B cell (primary cell): ENCODE data around the gene POLD1. TPM values are rescaled to one million over a fixed set of nuclear protein-coding genes. Genes with fewer than 3 reads are reported as not detected.
A peak's percentile ranks its signal among the peaks of the same experiment; 100 is the strongest.

Source experiments
- ATAC-seq: fragments of 200-7000 bp; cut with Tn5 transposase; one replicate; pipeline ENCODE4 v1.10.0; 2021; ENCODE audit warnings: low read depth, mild to moderate bottlenecking, moderate number of reproducible peaks, moderate library complexity
- CTCF ChIA-PET: fragments of 350-600 bp; sonication (Branson Sonifier 250); formaldehyde crosslinking; loops from one replicate; lab custom pipeline; 2021; ENCODE audit warnings: antibody characterized with exemption, inconsistent platforms; lab: Charles Lee
- POLR2A ChIA-PET: fragments of 350-600 bp; sonication (Branson Sonifier 250); formaldehyde crosslinking; loops from one replicate; lab custom pipeline; 2021; ENCODE audit warnings: antibody characterized with exemption; lab: Charles Lee
- DNase-seq: peaks from one replicate; pipeline ENCODE4 v3.0.0; 2013
- H2AFZ ChIP-seq: 2 replicates; pipeline ENCODE4 v1.6.1; 2012; ENCODE audit warnings: mild to moderate bottlenecking, low read depth, low read length; ENCODE audit not compliant: insufficient read depth, poor library complexity, severe bottlenecking
- H3K27ac ChIP-seq, 2 donors: 1 replicate in 1 of 2; 2 replicates in 1 of 2; pipeline ENCODE4 v1.5.1; 2012 to 2013; ENCODE audit warnings: low read length in 2 of 2, mild to moderate bottlenecking in 2 of 2, moderate library complexity in 1 of 2
- H3K27me3 ChIP-seq, 4 experiments: fragments of 200-600 bp in 1 of 4; sonication (generic) in 1 of 4; replicated peaks in 1 of 4; 1 replicate in 2 of 4; 2 replicates in 2 of 4; pipeline versions ENCODE4 v1.6.1 to v1.7.0; 2013 to 2016; ENCODE audit warnings: low read length in 3 of 4, mild to moderate bottlenecking in 2 of 4, mixed read lengths in 1 of 4, moderate library complexity in 1 of 4; ENCODE audit not compliant: insufficient read depth in 4 of 4, control insufficient read depth in 3 of 4; ENCODE audit errors: control extremely low read depth in 1 of 4
- H3K36me3 ChIP-seq, 2 experiments: replicated peaks in 1 of 2; 1 replicate in 1 of 2; 2 replicates in 1 of 2; pipeline versions ENCODE4 v1.6.1 to v1.7.1; 2013; ENCODE audit warnings: low read length in 1 of 2; ENCODE audit not compliant: insufficient read depth in 2 of 2, control insufficient read depth in 1 of 2; ENCODE audit errors: control extremely low read depth in 1 of 2, extremely low read depth in 1 of 2
- H3K4me1 ChIP-seq, 2 donors: fragments of 200-600 bp in 1 of 2; sonication (generic) in 1 of 2; 1 replicate in 1 of 2; 2 replicates in 1 of 2; pipeline versions ENCODE4 v1.5.1 to v1.6.1; 2013 to 2017; ENCODE audit warnings: low read length in 2 of 2; ENCODE audit not compliant: control insufficient read depth in 2 of 2, insufficient read depth in 2 of 2
- H3K4me2 ChIP-seq: replicated peaks from 2 replicates; pipeline ENCODE3; 2012; ENCODE audit warnings: mild to moderate bottlenecking, low read depth, low read length; ENCODE audit not compliant: poor library complexity, severe bottlenecking
- H3K4me3 ChIP-seq, 5 experiments: fragments of 200-600 bp in 1 of 5; sonication (generic) in 1 of 5; 1 replicate in 3 of 5; 2 replicates in 2 of 5; pipeline versions ENCODE4 v1.5.1 to v1.7.0; 2011 to 2016; ENCODE audit warnings: low read length in 4 of 5, mild to moderate bottlenecking in 4 of 5, low read depth in 2 of 5, control low read depth in 1 of 5, moderate library complexity in 1 of 5; ENCODE audit not compliant: insufficient read depth in 1 of 5; ENCODE audit errors: control extremely low read depth in 1 of 5, extremely low read depth in 1 of 5
- H3K79me2 ChIP-seq: fragments of 200-600 bp; sonication (generic); one replicate; pipeline ENCODE4 v1.6.0; 2016; ENCODE audit warnings: low read length; ENCODE audit not compliant: control insufficient read depth, insufficient read depth
- H3K9ac ChIP-seq: fragments of 200-600 bp; sonication (generic); 2 replicates; pipeline ENCODE4 v1.6.1; 2017; ENCODE audit warnings: mild to moderate bottlenecking, low read length, moderate library complexity
- H3K9me3 ChIP-seq, 3 donors: one replicate each; pipeline versions ENCODE4 v1.6.1 to v1.7.1; 2013; ENCODE audit warnings: low read length in 2 of 3; ENCODE audit not compliant: control insufficient read depth in 2 of 3, insufficient read depth in 1 of 3; ENCODE audit errors: control extremely low read depth in 1 of 3
- H4K20me1 ChIP-seq: 2 replicates; pipeline ENCODE4 v1.6.0; 2012; ENCODE audit warnings: mild to moderate bottlenecking, low read length; ENCODE audit not compliant: insufficient read depth, control insufficient read depth, poor library complexity, severe bottlenecking
- H3K27ac Mint-ChIP-seq: one replicate; pipeline ENCODE4 v1.8.0; 2021; ENCODE audit warnings: mixed read lengths
- H3K27me3 Mint-ChIP-seq: one replicate; pipeline ENCODE4 v1.8.0; 2021; ENCODE audit warnings: mixed read lengths
- H3K4me1 Mint-ChIP-seq: one replicate; pipeline ENCODE4 v1.8.0; 2021; ENCODE audit warnings: mixed read lengths
- H3K4me3 Mint-ChIP-seq: one replicate; pipeline ENCODE4 v1.8.0; 2021; ENCODE audit warnings: mixed read lengths
- H3K9me3 Mint-ChIP-seq: one replicate; pipeline ENCODE4 v1.8.0; 2022; ENCODE audit warnings: mixed read lengths; ENCODE audit not compliant: insufficient read depth
- CTCF ChIP-seq: fragments of 200-600 bp; IDR thresholded peaks from one replicate; pipeline ENCODE4 v1.8.0; 2022; ENCODE audit warnings: antibody characterized with exemption, mild to moderate bottlenecking
- EZH2 ChIP-seq: IDR thresholded peaks from 2 replicates; pipeline ENCODE4 v1.6.1; 2012; ENCODE audit warnings: borderline replicate concordance, low read depth, mild to moderate bottlenecking, moderate library complexity, low read length; ENCODE audit not compliant: insufficient read depth, poor library complexity, severe bottlenecking
- WGBS: methylation state at CpG from one replicate; pipeline ENCODE4 v1.1.5; 2013; ENCODE audit warnings: missing lambda C conversion rate; ENCODE audit not compliant: insufficient coverage; 5-methylcytosine and 5-hydroxymethylcytosine counted together
- intact Hi-C: fragments of 100-400 bp; cut with micrococcal nuclease; formaldehyde crosslinking; loops from one replicate; pipeline ENCODE4 v1.10.0; 2022
- polyA plus RNA-seq: library from polyadenylated mRNA; depleted of rRNA; stranded (reverse); fragments of >200 nt; gene quantifications from 2 replicates; pipeline ENCODE4 v1.2.3, GENCODE V29; 2012
- total RNA-seq, 2 donors: library from RNA; stranded (reverse); fragments of 120-200 nt in 1 of 2; gene quantifications; 1 replicate in 1 of 2; 2 replicates in 1 of 2; pipeline versions ENCODE4 v1.2.3 to v1.2.4, GENCODE V29; 2013 to 2022

POLD1 gene
- total and polyA plus RNA-seq, 2 donors (not counting 1 experiment from before 2014, with no cell fraction given): 43.6 to 65.2 TPM

- Mint-ChIP-seq H3K9me3 (no peaks in the 10 kb centered on the region), H3K4me1 (peaks cover 22% of the 10 kb centered on the region), H3K27me3 (no peaks in the 10 kb centered on the region), H3K27ac (no peak overlapping the region), H3K4me3 (peak overlapping the region; percentile 65)
- H4K20me1 ChIP-seq: peaks cover 50% of the 10 kb centered on the region
- peaks cover 1 to 56% of the 10 kb centered on the region in 2 experiments for H3K36me3 ChIP-seq
- no peak overlapping the region for H3K9ac ChIP-seq
- no peak for TF ChIP-seq EZH2
- TF ChIP-seq CTCF: no peak
- no peaks in the 10 kb centered on the region for H3K9me3 ChIP-seq
- no peak overlapping the region for H3K4me2 ChIP-seq
- ATAC-seq: no peak
- H3K79me2 ChIP-seq: peaks cover 17% of the 10 kb centered on the region
- no peak overlapping the region for H3K27ac ChIP-seq
- H2AFZ ChIP-seq: no peak overlapping the region
- CTCF ChIA-PET: interaction anchor here (0.9 kb wide), 1 partner anchor 10 kb away, joined by 3 read pairs; no protein-coding TSS in a partner anchor
- POLR2A ChIA-PET: no interaction called here
- no peaks in the 10 kb centered on the region for H3K27me3 ChIP-seq
- DNase-seq: peak; percentile 36
- peaks cover 6 to 17% of the 10 kb centered on the region in 2 donors for H3K4me1 ChIP-seq
- intact Hi-C loops: no loop called here
- H3K4me3 ChIP-seq: no peak overlapping the region
- WGBS: 99% methylated on average over 36 of the region's 36 CpGs
Measured at GRCh38 chr19:50378169-50378862, 5.8 kb upstream of the POLD1 start.

GRCh38 chr19:50378863-50379236 lies 5.3 kb upstream of the POLD1 start:
- Histone ChIP-seq H3K36me3 (peaks cover 1 to 56% of the 10 kb centered on the region in 2 experiments), H3K4me2 (no peak overlapping the region), H3K27me3 (no peaks in the 10 kb centered on the region), H3K9me3 (no peaks in the 10 kb centered on the region), H2AFZ (no peak overlapping the region), H3K9ac (no peak overlapping the region), H4K20me1 (peaks cover 50% of the 10 kb centered on the region), H3K4me1 (peaks cover 10 to 22% of the 10 kb centered on the region in 2 donors), H3K79me2 (peaks cover 17% of the 10 kb centered on the region), H3K27ac (no peak overlapping the region), H3K4me3 (no peak overlapping the region)
- DNase-seq (peak; percentile 20), ATAC-seq (no peak)
- no peak for TF ChIP-seq CTCF
- no peak for TF ChIP-seq EZH2
- Mint-ChIP-seq H3K27ac (no peak overlapping the region), H3K4me3 (no peak overlapping the region), H3K27me3 (no peaks in the 10 kb centered on the region), H3K9me3 (no peaks in the 10 kb centered on the region), H3K4me1 (peaks cover 27% of the 10 kb centered on the region)
- intact Hi-C loops: no loop called here
- over 99% methylated on average over 10 of the region's 10 CpGs for WGBS
- ChIA-PET POLR2A (no interaction called here), CTCF (no interaction called here)
